ENCODE measurements around the gene GMIP.
"Not testable (repeated sequence)": the region's sequence is repeated elsewhere in the genome, so short reads cannot be mapped to it uniquely, and the experiment has no call there.

The GMIP gene

GRCh38 chr19:19634516-19635312, 8.7 kb downstream of the GMIP start:
- no peak for DNase-seq (ENCODE audit: low read depth in 2 of 2)

- no peak for DNase-seq (ENCODE audit: low read depth in 2 of 2)
These were observed 9.5 kb downstream of the GMIP start for GRCh38 chr19:19633711-19634515.

- no peak for DNase-seq (ENCODE audit: low read depth in 2 of 2)
These were observed 10.8 kb downstream of the GMIP start for GRCh38 chr19:19632661-19633060.

- DNase-seq (ENCODE audit: low read depth in 2 of 2) = no peak
These were observed 12.1 kb downstream of the GMIP start for GRCh38 chr19:19631346-19631745.

GRCh38 chr19:19630426-19630825, 13.0 kb downstream of the GMIP start:
- no peak for DNase-seq (ENCODE audit: low read depth in 2 of 2)

- DNase-seq (ENCODE audit: low read depth in 2 of 2) = no peak
These were observed 13.4 kb downstream of the GMIP start for GRCh38 chr19:19630062-19630414.

GRCh38 chr19:19628501-19629134, 14.8 kb downstream of the GMIP start:
- peak in 1 of 2 donors; percentile 40 for DNase-seq (ENCODE audit: low read depth in 2 of 2)

GRCh38 chr19:19627621-19628500, 15.6 kb downstream of the GMIP start, which contains the start of gene LPAR2:
Gene LPAR2, minus strand, starts transcription at chr19:19628220. Its CDS starts 945 bp downstream, at chr19:19627275.
- peak; percentile 72 to 74 for DNase-seq (ENCODE audit: low read depth in 2 of 2)

GRCh38 chr19:19626516-19627472, 16.7 kb downstream of the GMIP start:
- no peak for DNase-seq (ENCODE audit: low read depth in 2 of 2)

- no peak for DNase-seq (ENCODE audit: low read depth in 2 of 2)
These were observed 19.4 kb downstream of the GMIP start for GRCh38 chr19:19624032-19624570.

- no peak for DNase-seq (ENCODE audit: low read depth in 2 of 2)
These were observed 20.1 kb downstream of the GMIP start for GRCh38 chr19:19623383-19623782.

GRCh38 chr19:19619849-19620210, 23.6 kb downstream of the GMIP start:
- DNase-seq (ENCODE audit: low read depth in 2 of 2) = no peak

GRCh38 chr19:19619181-19619848, 24.1 kb downstream of the GMIP start:
- DNase-seq (ENCODE audit: low read depth in 2 of 2) = no peak

GRCh38 chr19:19618219-19619051, 25.0 kb downstream of the GMIP start, which contains the start of gene PBX4:
Gene PBX4, minus strand, starts transcription at chr19:19618687. Its CDS starts 58 bp downstream, at chr19:19618629.
- DNase-seq (ENCODE audit: low read depth in 2 of 2) = peak; percentile 99

- DNase-seq (ENCODE audit: low read depth in 2 of 2) = no peak
These were observed 28.4 kb downstream of the GMIP start for GRCh38 chr19:19615086-19615485.

GRCh38 chr19:19613506-19613905, 30.0 kb downstream of the GMIP start:
- no peak for DNase-seq (ENCODE audit: low read depth in 2 of 2)

GRCh38 chr19:19610376-19611202, 32.9 kb downstream of the GMIP start:
- no peak for DNase-seq (ENCODE audit: low read depth in 2 of 2)

GRCh38 chr19:19606686-19607085, 36.8 kb downstream of the GMIP start:
- DNase-seq (ENCODE audit: low read depth in 2 of 2) = not testable (repeated sequence)

All from stimulated activated CD4-positive, alpha-beta T cell treated with anti-CD3 and anti-CD28 coated beads, Interleukin-1b, Interleukin-23, amount 100 ng/mL, for 4 hours (primary cell).